Hepatocyte (in vitro differentiated cells): ENCODE results near the gene MMP15.

Source experiments
- EZH2 ChIP-seq: fragments of 200-600 bp; sonication (generic); IDR thresholded peaks from 2 replicates; pipeline ENCODE4 v1.6.1; 2016; ENCODE audit warnings: antibody characterized with exemption, mild to moderate bottlenecking, borderline replicate concordance
- TF ChIP-seq, protein P1 (sequence below): fragments of 200-600 bp; sonication (generic); IDR thresholded peaks from 2 replicates; pipeline ENCODE4 v1.5.1; 2016; ENCODE audit warnings: antibody characterized with exemption, mild to moderate bottlenecking; ENCODE audit not compliant: poor library complexity

- no peak for TF ChIP-seq EZH2
- TF ChIP-seq, protein P1, sequence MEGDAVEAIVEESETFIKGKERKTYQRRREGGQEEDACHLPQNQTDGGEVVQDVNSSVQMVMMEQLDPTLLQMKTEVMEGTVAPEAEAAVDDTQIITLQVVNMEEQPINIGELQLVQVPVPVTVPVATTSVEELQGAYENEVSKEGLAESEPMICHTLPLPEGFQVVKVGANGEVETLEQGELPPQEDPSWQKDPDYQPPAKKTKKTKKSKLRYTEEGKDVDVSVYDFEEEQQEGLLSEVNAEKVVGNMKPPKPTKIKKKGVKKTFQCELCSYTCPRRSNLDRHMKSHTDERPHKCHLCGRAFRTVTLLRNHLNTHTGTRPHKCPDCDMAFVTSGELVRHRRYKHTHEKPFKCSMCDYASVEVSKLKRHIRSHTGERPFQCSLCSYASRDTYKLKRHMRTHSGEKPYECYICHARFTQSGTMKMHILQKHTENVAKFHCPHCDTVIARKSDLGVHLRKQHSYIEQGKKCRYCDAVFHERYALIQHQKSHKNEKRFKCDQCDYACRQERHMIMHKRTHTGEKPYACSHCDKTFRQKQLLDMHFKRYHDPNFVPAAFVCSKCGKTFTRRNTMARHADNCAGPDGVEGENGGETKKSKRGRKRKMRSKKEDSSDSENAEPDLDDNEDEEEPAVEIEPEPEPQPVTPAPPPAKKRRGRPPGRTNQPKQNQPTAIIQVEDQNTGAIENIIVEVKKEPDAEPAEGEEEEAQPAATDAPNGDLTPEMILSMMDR, result no peak
Observed at GRCh38 chr16:58012481-58012880, 13.1 kb upstream of the MMP15 start.
